CD1c-positive myeloid dendritic cell (primary cell): ENCODE data around the gene RAB12.
"Not testable (repeated sequence)": the region's sequence is repeated elsewhere in the genome, so short reads cannot be mapped to it uniquely, and the experiment has no call there.

Experiments
- DNase-seq: peaks from one replicate; pipeline ENCODE4 v3.0.0-alpha.2; 2016; ENCODE audit errors: extremely low spot score

The RAB12 gene

GRCh38 chr18:8647359-8647758 is 38.1 kb downstream of the RAB12 start:
- not testable (repeated sequence) for DNase-seq

DNA sequence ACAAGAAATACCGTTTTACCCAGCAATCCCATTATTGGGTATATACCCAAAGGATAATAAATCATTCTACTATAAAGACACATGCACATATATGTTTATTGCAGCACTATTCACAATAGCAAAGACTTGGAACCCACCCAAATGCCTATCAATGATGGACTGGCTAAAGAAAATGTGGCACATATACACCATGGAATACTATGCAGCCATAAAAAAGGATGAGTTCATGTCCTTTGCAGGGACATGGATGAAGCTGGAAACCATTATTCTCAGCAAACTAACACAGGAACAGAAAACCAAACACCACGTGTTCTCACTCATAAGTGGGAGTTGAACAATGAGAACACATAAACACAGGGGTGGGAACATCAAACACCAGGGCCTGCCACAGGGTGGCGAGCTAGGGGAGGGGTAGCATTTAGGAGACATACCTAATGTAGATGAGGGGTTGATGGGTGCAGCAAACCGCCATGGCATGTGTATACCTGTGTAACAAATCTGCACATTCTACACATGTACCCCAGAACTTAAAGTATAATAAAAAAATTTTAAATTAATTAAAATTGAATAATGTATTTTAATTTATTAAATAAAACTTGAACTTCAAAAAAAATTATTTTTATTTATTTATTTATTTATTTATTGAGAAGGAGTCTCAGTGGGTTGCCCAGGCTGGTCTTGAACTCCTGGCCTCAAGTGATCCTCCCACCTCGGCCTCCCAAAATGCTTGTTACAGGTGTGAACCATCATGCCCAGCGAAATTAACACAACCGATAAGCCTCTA is 42.4 kb downstream of the RAB12 start:
- not testable (repeated sequence) for DNase-seq

DNA sequence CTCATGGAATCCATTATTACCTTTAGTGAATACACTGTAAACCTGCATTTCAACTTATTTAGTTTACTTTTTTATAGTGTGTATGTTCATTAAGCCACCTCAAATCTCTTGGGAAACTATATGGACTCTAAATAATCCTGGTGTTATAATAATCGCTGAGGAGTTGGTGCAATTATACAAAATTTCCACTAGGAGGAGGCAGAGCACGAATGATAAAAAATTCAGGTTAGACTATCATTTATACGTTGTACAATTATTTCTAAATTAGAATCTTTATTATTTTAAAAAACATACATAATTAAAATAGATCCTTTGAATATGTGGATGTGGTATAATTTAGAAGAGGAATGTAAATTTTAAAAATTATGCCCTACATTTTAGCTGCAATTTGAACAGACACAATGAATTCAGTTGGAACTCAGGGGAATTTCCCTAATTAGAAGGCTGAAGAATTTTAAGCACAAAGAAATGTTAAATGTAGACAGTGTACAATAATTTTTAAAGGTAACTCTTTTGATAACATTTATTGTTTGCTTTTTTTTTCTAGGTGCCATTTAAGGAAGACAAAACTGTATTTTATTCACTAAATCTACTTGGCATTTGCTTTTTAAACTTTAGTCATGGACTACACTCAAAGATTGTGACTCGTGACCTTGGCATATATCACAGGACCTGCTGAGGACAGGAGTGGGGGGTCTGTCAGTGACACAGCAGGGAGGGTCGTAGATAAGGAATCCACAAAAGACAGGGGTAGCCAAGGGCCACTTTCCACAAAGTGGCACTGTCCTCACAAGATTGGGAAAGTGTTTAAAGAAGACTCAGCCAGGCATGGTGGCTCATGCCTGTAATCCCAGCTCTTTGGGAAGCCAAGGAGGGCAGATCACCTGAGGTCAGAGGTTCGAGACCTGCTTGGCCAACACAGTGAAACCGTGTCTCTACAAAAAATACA is 45.5 kb downstream of the RAB12 start:
- peak; percentile 58 for DNase-seq

DNA sequence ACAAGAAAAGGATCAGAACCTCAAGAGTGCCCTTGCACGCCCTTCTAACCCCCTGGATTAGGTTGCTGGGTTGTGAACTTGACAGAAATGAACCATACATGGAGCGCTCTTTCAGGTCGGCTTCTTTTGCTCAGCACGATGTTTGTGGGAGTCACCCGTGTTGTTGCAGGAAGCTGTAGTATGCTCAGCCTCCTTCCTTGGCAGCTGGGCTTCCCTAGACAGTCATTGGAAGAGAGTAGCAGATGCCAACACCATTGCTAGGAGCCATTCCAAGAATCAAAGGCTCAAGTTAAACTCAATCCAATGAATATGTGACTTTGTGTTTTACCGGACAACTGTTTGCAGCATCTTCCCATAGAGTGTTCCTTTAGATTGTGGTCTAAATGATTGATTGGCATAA is 47.0 kb downstream of the RAB12 start:
- no peak for DNase-seq

- DNase-seq: no peak
Observed at GRCh38 chr18:8657050-8657820, 48.0 kb downstream of the RAB12 start.

DNA sequence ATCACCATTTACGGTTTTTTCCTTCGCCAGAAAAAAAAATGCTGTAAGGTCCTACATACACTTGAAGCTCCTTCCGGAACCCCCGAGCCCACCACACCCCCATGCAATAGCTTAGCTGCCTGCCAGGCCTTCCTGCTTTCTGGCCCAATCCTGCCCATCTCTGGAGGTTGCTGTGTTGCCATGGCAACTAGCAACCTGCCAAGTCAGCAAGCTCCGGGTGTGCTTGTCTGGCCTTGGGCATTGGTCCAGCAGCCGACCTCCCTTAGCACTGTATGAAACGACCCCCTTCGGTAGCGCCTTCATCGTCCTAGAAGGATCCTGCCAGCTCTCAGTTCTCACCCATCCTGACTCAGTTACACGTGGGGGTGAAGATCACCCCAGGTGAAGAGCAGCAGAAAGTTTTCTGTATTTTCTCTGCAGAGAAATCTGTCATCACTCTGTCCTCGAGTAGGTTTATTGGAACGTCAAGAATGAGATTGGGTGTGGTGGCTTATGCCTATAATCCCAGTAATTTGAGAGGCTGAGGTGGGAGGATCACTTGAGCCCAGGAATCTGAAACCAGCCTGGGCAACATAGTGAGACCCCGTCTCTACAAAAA is 48.7 kb downstream of the RAB12 start:
- DNase-seq: no peak

DNA sequence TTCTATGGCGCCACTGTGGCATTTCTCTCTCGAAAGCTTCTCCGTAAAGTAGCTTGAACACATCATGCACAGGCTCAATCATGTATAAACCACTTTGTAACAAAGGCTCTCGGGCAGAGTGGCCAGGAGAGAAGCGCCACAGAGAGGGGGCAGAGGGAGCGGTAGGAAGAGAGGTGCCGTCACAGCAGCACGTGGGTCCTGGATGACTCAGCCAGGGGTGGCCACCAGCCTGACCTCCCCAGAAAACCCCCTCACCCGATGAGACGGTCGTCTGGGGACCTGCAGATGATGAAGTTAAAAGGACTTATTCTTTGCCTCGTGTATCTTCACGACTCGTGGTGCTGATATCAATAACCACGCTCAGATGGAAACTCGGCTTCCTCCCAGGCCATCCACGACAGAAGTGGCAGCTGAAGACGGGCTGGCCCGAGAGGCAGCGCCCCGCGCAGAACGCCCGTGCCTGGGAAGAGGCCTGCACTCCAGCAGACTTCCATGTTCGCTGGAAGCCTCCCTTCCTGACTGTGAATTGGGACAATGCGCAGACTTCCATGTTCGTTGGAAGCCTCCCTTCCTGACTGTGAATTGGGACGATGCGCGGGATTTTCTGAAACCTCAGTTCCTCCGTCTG is 49.7 kb downstream of the RAB12 start:
- DNase-seq: no peak

DNA sequence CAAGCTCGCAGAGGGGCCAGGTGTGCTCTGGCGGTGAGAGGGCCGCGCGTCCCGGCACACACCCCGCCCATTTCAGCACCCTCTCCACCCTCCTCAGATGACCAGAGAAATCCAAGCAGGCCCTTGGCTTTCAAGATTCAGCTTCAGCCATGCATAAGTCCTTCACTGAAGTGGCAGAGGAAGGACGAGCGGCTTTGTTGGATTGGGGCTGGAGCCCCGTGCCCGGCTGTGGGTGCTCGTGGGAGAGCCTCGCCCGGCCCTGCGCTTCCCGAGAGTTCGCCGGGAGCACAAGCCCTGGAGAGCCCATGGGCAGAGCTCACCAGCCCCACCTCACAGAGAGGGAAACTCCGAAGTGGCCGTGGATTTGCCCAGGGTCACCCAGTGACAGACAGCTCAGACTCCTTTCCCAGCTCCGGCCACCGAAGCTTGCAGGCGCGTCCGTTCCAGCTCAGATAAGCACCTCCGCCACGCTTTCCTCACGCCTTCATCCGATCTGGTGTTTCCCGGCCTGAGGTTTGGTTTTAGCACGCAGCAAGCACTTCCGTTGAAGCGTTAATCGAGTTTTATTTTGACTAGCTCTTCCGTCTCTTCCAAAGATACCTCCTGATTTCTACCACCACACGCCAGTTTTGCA is 50.5 kb downstream of the RAB12 start:
- no peak for DNase-seq

DNA sequence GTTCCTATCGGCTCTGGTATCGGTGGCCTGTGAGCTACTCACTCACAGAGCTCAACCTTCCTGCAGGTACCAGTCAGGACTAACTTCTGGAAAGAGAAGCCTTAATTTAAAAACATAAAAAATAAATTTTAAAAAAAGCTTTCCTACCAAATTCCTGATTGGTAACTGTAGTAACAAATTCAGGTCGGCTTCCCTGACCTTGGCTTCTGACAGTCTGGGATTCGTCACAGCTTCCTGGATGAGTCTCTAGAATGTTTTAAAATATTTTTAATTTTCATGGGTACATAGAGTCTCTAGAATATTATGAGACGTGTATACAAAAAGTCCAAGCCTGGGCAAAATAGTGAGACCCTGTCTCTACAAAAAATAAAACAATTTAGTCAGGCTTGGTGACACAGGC is 51.1 kb downstream of the RAB12 start:
- DNase-seq: no peak

DNA sequence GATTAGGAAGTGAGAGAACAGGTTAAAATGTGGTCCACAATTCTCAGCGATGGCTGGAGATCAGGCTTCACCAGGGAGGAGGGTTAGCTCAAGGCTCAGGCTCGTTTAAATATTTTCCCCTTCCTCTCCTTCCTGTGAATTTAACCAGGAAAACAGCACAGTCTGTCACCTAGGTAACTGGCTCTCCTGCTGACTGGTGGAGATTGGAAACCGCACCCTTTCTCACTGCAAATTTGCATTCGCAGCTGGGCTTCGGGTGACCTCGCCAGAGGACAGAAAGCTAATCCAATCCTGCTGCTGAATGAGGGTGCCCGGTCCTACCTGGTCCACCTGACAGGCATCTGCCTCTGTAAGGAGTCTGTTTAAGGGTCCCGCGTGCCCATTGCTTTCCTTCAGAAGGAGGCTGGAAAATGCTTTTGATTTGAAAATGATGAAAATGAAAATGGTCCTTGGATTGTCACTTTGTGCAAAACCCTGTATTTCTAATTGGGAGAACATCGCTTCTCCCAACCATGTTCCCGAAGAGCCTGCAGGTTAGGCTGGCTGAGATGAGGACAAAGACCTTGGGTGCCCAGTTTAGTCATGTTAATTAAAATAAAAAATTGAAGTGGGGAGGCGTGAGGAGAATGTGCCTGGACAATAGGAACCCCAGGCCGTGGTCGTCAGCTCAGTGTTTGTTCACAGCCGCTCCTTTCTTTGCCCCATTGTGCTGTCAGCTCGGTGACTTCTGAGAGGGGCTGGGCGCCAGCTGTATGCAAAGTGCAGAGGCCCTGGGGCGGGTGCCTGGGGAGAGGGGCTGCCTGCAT is 52.7 kb downstream of the RAB12 start:
- DNase-seq: no peak

DNA sequence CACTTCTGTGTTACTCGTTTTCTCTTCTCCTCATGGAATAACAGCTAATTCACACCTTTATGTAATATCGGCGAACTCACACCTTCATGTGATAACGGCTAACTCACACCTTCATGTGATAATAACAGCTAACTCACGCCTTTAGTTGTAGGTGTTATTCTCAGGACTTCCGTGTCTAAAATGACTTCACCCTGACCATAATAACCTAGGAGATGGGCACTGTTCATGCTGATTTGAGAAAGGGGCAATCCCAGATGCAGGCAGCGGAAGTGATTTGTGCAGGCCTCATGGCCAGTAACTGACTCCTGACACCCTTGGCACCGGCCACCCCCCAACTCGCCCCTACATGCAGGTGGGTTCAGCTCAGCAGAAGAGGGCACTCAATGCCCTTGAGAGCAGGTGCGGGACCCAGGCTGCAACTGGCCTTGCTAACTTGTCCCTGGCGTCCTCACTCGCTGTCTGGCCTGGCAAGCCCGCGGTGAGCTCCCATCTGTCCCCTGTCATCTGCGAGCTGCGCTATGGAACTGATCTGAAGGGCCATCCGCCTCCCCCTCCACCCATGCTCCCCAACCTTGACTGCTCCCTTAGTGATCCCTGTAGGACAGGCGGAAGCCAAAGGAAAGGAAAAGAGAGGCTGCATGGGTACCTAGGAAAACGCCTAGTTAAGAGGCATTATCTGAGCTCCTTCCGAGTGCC is 53.5 kb downstream of the RAB12 start:
- no peak for DNase-seq

DNA sequence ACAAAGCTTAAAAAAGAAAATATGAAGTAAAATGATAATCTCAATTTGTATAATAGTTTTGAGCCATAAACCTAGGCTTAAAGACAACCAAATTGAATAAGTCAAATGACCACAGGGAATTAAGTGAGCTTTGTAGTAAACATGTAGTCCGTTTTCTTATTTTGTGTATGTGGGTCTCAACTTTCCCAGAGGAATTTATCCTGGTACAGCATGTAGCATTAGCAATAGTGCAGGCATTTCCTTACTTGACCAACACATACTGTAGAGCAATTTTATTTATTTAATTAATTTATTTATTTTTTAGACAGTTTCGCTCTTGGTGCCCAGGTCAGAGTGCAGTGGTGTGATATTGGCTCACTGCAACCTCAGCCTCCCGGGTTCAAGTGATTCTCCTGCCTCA is 58.6 kb downstream of the RAB12 start:
- DNase-seq: no peak

DNA sequence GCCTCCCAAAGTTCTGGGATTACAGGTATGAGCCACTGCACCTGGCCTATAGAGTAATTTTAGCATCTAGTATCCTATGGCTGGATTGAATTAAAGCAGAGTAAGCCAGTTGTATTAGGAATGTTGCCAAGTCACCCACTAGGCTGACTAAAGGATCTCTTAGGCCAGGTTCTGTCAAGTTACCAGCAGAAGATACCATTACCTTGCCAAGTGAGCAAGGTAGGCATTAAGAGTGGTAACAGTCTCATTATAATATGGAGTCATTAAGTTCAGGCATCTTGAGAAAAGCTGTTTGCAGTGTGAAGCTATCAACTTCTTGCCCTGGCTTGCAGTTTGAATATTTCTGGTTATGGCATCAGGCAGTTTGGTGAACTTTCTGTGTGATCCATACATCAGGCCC is 59.1 kb downstream of the RAB12 start:
- DNase-seq: no peak

DNA sequence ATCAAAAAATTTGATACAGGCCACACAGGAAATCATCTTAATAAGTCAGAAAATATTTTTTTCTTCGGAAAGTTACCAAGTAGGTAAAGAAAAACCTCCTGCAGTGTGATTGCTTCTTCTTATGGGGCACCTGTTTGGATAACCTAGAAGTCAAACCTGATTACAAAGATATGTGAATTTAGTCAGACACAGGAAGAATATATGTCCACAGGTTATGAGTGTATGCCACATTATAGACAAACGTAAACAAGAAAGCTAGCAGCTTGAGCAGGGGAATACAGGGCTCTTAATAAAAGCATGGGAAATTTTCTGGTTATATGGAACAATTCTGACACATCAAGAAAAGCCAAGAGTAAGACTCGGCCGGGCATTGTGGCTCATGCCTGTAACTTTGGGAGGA is 60.3 kb downstream of the RAB12 start:
- no peak for DNase-seq

DNA sequence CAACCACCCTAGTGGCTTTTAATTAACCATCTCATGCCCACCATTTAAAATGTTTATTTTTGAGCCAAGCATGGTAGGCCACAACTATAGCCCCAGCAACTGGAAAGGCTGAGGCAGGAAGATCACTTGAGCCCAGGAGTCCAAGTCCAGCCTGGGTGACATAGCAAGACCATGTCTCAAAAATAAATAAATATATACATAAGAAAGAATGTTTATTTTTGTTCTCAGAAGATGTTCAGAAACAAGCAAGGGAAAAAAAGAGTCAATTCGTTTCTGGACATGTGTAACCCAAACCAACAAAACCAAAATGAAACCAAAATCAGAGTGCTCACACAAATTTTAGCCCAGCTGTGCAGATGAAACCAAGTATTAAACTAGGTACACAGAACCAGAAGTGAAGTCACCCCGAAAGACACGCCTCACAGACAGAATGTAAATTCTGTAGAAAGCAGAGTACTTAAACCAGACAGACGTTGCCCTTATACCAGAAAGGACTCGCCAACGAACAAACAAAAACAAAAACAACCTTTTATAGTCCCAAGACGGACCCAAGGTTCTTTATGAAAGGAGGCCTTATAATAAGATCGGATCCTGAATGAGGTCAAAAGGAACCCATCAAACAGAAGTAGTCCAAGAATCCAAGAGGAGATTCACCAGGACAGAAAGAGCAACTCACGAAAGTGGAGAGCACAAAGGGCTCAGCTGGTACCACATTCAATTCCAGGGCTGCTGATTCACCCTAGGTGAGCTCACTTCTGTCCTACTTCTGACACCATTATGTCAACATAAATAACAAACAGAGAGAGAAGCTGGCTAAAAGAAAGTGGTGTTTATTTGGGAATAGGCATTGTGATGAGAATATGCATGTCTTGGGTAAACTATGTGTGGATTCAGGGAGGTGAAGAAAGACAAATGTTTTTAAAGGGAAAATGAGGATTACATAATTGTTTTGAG is 64.3 kb downstream of the RAB12 start:
- no peak for DNase-seq

- no peak for DNase-seq
Observed at GRCh38 chr18:8675057-8675456, 65.8 kb downstream of the RAB12 start.

DNA sequence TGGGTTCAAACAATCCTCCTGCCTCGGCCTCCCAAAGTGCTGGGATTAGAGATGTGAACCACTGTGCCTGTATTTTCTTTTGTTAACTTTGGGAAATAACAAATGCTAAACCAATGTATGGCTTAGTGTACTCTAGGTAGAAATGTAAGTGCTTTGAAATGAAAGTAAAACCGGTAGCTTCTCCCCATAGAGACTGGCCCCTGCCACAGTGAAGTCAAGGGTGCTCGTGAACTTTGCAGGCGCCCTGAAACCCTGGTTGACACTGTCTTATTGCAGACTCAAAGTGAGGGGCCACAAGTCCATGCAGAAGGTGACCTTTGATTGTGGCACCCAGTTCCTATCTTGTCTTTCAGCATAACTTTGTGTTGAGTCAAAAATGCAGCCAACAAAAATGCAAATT is 72.0 kb downstream of the RAB12 start:
- no peak for DNase-seq

DNA sequence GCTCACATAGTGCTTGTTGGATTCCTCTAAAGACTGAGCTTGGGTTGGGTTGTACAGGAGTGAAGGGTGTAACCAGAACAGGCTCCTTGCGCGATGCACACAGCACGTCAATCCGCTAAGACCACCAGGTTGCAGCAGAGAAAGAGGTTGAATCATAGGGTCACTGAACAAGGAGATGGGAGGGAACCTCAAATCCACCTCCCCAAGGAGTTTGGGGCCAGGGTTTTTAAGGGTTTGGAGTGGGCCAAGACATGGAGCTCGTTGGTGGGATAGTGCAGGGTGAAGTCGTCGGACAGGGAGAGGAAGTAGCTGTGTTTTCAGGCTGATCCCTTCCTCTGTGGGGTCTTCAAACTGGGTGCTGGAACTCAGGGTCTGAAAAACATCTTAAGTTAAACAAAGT is 75.3 kb downstream of the RAB12 start:
- no peak for DNase-seq
